Endodermal cell (in vitro differentiated cells): ENCODE data around the gene FYTTD1. TPM values are rescaled to one million over a fixed set of nuclear protein-coding genes. Genes with fewer than 3 reads are reported as not detected.

ENCODE experiments used
- DNase-seq: peaks from one replicate; pipeline ENCODE4 v3.0.0-alpha.2; 2017
- H3K27ac ChIP-seq: 2 replicates; pipeline ENCODE4 v1.5.1; 2013; ENCODE audit warnings: mild to moderate bottlenecking, low read depth, low read length, moderate library complexity
- H3K27me3 ChIP-seq: 2 replicates; pipeline ENCODE4 v1.6.1; 2013; ENCODE audit warnings: mild to moderate bottlenecking, low read length, moderate library complexity; ENCODE audit not compliant: insufficient read depth, control insufficient read depth, poor library complexity, severe bottlenecking
- H3K36me3 ChIP-seq: 2 replicates; pipeline ENCODE4 v1.7.0; 2013; ENCODE audit warnings: mild to moderate bottlenecking, low read length, moderate library complexity; ENCODE audit not compliant: control insufficient read depth, insufficient read depth
- H3K4me1 ChIP-seq: one replicate; pipeline ENCODE4 v1.7.0; 2013; ENCODE audit warnings: low read length; ENCODE audit not compliant: control insufficient read depth, insufficient read depth
- H3K4me3 ChIP-seq: 2 replicates; pipeline ENCODE4 v1.5.1; 2013; ENCODE audit warnings: mild to moderate bottlenecking, low read length, moderate library complexity
- H3K9ac ChIP-seq: 2 replicates; pipeline ENCODE4 v1.6.1; 2013; ENCODE audit warnings: mild to moderate bottlenecking, low read length, moderate library complexity; ENCODE audit not compliant: poor library complexity, severe bottlenecking; ENCODE audit errors: extremely low read depth
- H3K9me3 ChIP-seq: 2 replicates; pipeline ENCODE4 v1.6.1; 2013; ENCODE audit warnings: mild to moderate bottlenecking, low read length, moderate library complexity; ENCODE audit not compliant: control insufficient read depth
- H3K27ac Mint-ChIP-seq: 2 replicates; pipeline ENCODE4 v1.8.0; 2020; ENCODE audit warnings: mixed read lengths
- H3K27me3 Mint-ChIP-seq: 2 replicates; pipeline ENCODE4 v1.8.0; 2021; ENCODE audit warnings: mild to moderate bottlenecking, mixed read lengths; ENCODE audit not compliant: insufficient read depth
- H3K36me3 Mint-ChIP-seq: 2 replicates; pipeline ENCODE4 v1.8.0; 2020; ENCODE audit warnings: low read depth, mixed read lengths
- H3K4me1 Mint-ChIP-seq: 2 replicates; pipeline ENCODE4 v1.8.0; 2020; ENCODE audit warnings: mixed read lengths
- H3K4me3 Mint-ChIP-seq: 2 replicates; pipeline ENCODE4 v1.8.0; 2020; ENCODE audit warnings: mild to moderate bottlenecking, moderate library complexity, mixed read lengths
- H3K9me3 Mint-ChIP-seq: 2 replicates; pipeline ENCODE4 v1.8.0; 2020; ENCODE audit warnings: mild to moderate bottlenecking, mixed read lengths
- WGBS, 2 experiments: methylation state at CpG; one replicate each; pipeline versions ENCODE4 v1.1.5 to v1.1.7; 2013; ENCODE audit warnings: missing lambda C conversion rate in 2 of 2, mixed read lengths in 1 of 2; ENCODE audit not compliant: insufficient coverage in 1 of 2, insufficient read length in 1 of 2; 5-methylcytosine and 5-hydroxymethylcytosine counted together
- total RNA-seq, 2 donors: library from RNA; stranded (reverse); fragmentation: NEBNext Ultra II Directional in 1 of 2; extraction: Animal tissue kit (Norgen Biotek cat#: 25700) in 1 of 2; gene quantifications; 2 replicates in 1 of 2; 3 replicates in 1 of 2; pipeline ENCODE4 v1.2.1, GENCODE V29; 2021
- TF ChIP-seq, protein P1 (sequence below): fragments of 200-600 bp; sonication (generic); conservative IDR thresholded peaks from 2 replicates; pipeline ENCODE4 v1.5.0; 2021; ENCODE audit warnings: antibody characterized with exemption, mild to moderate bottlenecking

Gene FYTTD1
- total RNA-seq, 2 donors from 2014 or later: 39.0 to 41.5 TPM

DNA sequence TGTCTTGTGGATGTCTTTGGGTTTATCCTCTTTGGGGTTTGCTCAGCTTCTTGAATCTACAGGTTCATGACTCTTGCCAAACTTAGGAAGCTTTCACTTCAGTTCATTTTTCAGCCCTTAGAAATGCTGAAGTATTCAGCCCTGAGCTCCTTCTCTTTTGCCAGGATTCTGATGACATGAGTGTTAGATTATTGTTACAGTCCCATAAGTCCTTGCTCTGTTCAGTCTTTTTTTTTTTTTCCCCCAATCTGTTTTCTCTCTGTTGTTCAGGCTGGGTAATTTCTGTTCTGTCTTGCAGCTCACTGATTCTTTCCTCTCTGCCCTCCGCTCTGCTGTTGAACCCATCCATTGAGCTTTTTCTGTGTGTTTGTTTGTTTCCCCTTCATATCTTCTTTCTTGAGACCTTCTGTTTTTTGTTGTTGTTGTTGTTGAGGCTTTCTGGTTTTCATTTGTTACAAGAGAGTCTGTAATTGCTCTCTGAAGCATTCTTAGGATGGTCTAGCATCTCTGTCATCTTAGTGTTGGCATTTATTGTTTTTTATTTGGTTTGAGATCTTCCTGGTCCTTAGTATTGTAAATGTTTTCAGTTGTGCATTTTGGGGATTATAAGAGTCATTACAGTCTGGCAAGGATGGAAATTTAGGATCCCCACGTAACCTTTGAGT lies 59.8 kb downstream of the FYTTD1 start:
- Histone ChIP-seq H3K4me3 (no peak overlapping the region), H3K36me3 (peaks cover 11% of the 10 kb centered on the region), H3K9ac (no peak overlapping the region), H3K27me3 (no peaks in the 10 kb centered on the region), H3K9me3 (no peaks in the 10 kb centered on the region), H3K4me1 (peaks cover 3% of the 10 kb centered on the region), H3K27ac (no peak overlapping the region)
- 46 to 100% methylated on average over 1 to 2 of the region's 2 CpGs for WGBS, 2 experiments
- Mint-ChIP-seq H3K27me3 (no peaks in the 10 kb centered on the region), H3K27ac (peak overlapping the region; percentile 4), H3K9me3 (no peaks in the 10 kb centered on the region), H3K36me3 (peaks cover 23% of the 10 kb centered on the region), H3K4me3 (no peak overlapping the region), H3K4me1 (peaks cover 14% of the 10 kb centered on the region)
- TF ChIP-seq, protein P1, sequence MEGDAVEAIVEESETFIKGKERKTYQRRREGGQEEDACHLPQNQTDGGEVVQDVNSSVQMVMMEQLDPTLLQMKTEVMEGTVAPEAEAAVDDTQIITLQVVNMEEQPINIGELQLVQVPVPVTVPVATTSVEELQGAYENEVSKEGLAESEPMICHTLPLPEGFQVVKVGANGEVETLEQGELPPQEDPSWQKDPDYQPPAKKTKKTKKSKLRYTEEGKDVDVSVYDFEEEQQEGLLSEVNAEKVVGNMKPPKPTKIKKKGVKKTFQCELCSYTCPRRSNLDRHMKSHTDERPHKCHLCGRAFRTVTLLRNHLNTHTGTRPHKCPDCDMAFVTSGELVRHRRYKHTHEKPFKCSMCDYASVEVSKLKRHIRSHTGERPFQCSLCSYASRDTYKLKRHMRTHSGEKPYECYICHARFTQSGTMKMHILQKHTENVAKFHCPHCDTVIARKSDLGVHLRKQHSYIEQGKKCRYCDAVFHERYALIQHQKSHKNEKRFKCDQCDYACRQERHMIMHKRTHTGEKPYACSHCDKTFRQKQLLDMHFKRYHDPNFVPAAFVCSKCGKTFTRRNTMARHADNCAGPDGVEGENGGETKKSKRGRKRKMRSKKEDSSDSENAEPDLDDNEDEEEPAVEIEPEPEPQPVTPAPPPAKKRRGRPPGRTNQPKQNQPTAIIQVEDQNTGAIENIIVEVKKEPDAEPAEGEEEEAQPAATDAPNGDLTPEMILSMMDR: no peak
- no peak for DNase-seq

GRCh38 chr3:197810901-197811300 lies 61.2 kb downstream of the FYTTD1 start:
- H3K27ac Mint-ChIP-seq: no peak overlapping the region
- Histone ChIP-seq H3K36me3 (peaks cover 9% of the 10 kb centered on the region), H3K9me3 (no peaks in the 10 kb centered on the region), H3K27ac (no peak overlapping the region), H3K4me3 (no peak overlapping the region), H3K27me3 (no peaks in the 10 kb centered on the region), H3K9ac (no peak overlapping the region), H3K4me1 (peaks cover 3% of the 10 kb centered on the region)
- peaks cover 18% of the 10 kb centered on the region for H3K4me1 Mint-ChIP-seq
- no peak for DNase-seq
- H3K9me3 Mint-ChIP-seq: no peaks in the 10 kb centered on the region
- H3K4me3 Mint-ChIP-seq: no peak overlapping the region
- TF ChIP-seq, protein P1: no peak
- H3K27me3 Mint-ChIP-seq: no peaks in the 10 kb centered on the region
- H3K36me3 Mint-ChIP-seq: peaks cover 20% of the 10 kb centered on the region
- WGBS, 2 experiments: 98 to 100% methylated on average over 1 to 5 of the region's 6 CpGs

GRCh38 chr3:197811343-197811742 lies 61.7 kb downstream of the FYTTD1 start:
- H3K4me1 ChIP-seq: peaks cover 3% of the 10 kb centered on the region
- Mint-ChIP-seq H3K4me3 (no peak overlapping the region), H3K27me3 (no peaks in the 10 kb centered on the region), H3K36me3 (peaks cover 17% of the 10 kb centered on the region), H3K27ac (no peak overlapping the region), H3K9me3 (no peaks in the 10 kb centered on the region), H3K4me1 (peaks cover 19% of the 10 kb centered on the region)
- H3K27ac ChIP-seq: no peak overlapping the region
- TF ChIP-seq, protein P1: no peak
- H3K36me3 ChIP-seq: peaks cover 11% of the 10 kb centered on the region
- no peak overlapping the region for H3K4me3 ChIP-seq
- 92% methylated on average over 3 of the region's 3 CpGs; no CpG with 5 or more reads in 1 of the 2 experiments for WGBS, 2 experiments
- H3K9me3 ChIP-seq: no peaks in the 10 kb centered on the region
- DNase-seq: no peak
- no peaks in the 10 kb centered on the region for H3K27me3 ChIP-seq
- no peak overlapping the region for H3K9ac ChIP-seq
